ENCODE results near the gene GDPD5. TPM values are rescaled to one million over a fixed set of nuclear protein-coding genes. Genes with fewer than 3 reads are reported as not detected.

Gene GDPD5
- total and polyA plus RNA-seq, 2 donors (not counting 3 experiments of a cell fraction or from before 2014, with no cell fraction given), result 60.2 to 79.2 TPM

DNA sequence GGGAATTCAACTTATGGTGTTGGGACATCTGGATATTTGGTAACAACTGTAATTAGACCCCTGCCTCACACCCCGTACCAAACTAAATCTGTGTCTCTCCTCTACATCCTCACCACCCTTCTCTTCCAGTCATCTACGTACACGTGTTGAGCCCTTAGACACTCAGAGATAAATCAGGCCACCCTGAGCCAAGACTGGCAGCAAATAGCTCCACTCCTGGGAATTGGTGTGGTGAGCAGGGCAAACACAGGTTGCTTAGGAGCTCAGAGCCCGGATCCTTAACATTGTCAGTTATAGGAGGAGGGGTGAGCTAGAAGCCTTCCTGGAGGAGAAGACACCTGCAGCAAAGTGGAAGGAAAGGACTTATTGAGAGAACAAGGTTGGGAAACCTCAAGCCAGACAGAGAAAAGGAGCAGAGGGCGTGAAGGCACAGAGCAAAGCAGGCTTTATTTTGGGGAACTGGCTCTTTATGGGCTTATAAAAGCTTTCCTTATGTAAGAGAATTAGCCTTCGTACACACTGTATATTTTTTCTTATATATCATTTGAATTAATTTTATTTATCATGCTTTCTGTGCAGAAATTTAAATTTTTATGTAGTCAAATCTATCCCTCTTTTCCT is 55.8 kb downstream of the GDPD5 start:
- intact Hi-C loops (cut with micrococcal nuclease) (loop anchor here (2.0 to 5.0 kb wide), 2 partner anchors 21 to 357 kb away; no protein-coding TSS in a partner anchor), dilution Hi-C loops (cut with MboI; ENCODE audit: extremely low pct_ligation_motif_present, low sequenced_read_pairs) (no loop called here)
- no peaks in the 10 kb centered on the region for H3K27me3 ChIP-seq (ENCODE audit: control insufficient read depth in 2 of 2, insufficient read depth in 2 of 2, low read length in 2 of 2)
- peaks cover 0 to 7% of the 10 kb centered on the region in 2 experiments for H3K36me3 ChIP-seq (ENCODE audit: control insufficient read depth in 2 of 2, extremely low read depth in 1 of 2, insufficient read depth in 2 of 2, low read length in 2 of 2)
- FAIRE-seq (no peak), DNase-seq (ENCODE audit: low read depth, low spot score) (no peak)
- H3K79me2 ChIP-seq (ENCODE audit: control insufficient read depth, insufficient read depth, low read length), result no peaks in the 10 kb centered on the region
- no peak overlapping the region for H3K4me2 ChIP-seq (ENCODE audit: insufficient read depth, low read length)
- H3K9me1 ChIP-seq (replicated peaks; ENCODE audit: control insufficient read depth, extremely low read depth, insufficient read depth, low read length), result no peaks in the 10 kb centered on the region
- H4K20me1 ChIP-seq (replicated peaks; ENCODE audit: control insufficient read depth, extremely low read depth, insufficient read depth, low read length), result no peaks in the 10 kb centered on the region
- H3K27ac ChIP-seq (ENCODE audit: insufficient read depth, low read depth, low read length), result no peak overlapping the region
- no peak overlapping the region for H3K9ac ChIP-seq (replicated peaks; ENCODE audit: extremely low read depth, insufficient read depth, low read length)
- no peak overlapping the region for H3K4me3 ChIP-seq (replicated peaks in 1 of 3; ENCODE audit: insufficient read depth in 1 of 3, low read depth in 1 of 3, low read length in 3 of 3)
- ChIA-PET CTCF (interaction anchor here (1.3 to 2.3 kb wide), 3 partner anchors 50 to 61 kb away, joined by 4 to 12 read pairs (median 7); no protein-coding TSS in a partner anchor), POLR2A (no interaction called here)
- H2AFZ ChIP-seq (ENCODE audit: low read depth, low read length), result no peak overlapping the region
- H3K9me3 ChIP-seq (replicated peaks; ENCODE audit: control insufficient read depth, insufficient read depth, low read length), result no peaks in the 10 kb centered on the region
- no TSS peak for BruUV-seq (replicated peaks)
- TF ChIP-seq MAX (IDR thresholded peaks at IDR 0.05; ENCODE audit: insufficient read depth, insufficient read length) (no peak), FOS (IDR thresholded peaks at IDR 0.05; ENCODE audit: borderline replicate concordance, insufficient read depth, low read length) (no peak), MYC (IDR thresholded peaks at IDR 0.05; ENCODE audit: low read depth, low read length) (no peak), GATA2 (IDR thresholded peaks at IDR 0.05; ENCODE audit: insufficient read depth, insufficient read length, low read depth, low read length) (no peak), POLR2AphosphoS5 (IDR thresholded peaks at IDR 0.05; ENCODE audit: insufficient read depth, low read depth, low read length) (no peak), JUN (IDR thresholded peaks at IDR 0.05; ENCODE audit: borderline replicate concordance, insufficient read depth, insufficient read length, low read depth) (no peak), POLR2A (IDR thresholded peaks at IDR 0.05; ENCODE audit: low read depth, low read length) (no peak)
- TF ChIP-seq, protein P1, sequence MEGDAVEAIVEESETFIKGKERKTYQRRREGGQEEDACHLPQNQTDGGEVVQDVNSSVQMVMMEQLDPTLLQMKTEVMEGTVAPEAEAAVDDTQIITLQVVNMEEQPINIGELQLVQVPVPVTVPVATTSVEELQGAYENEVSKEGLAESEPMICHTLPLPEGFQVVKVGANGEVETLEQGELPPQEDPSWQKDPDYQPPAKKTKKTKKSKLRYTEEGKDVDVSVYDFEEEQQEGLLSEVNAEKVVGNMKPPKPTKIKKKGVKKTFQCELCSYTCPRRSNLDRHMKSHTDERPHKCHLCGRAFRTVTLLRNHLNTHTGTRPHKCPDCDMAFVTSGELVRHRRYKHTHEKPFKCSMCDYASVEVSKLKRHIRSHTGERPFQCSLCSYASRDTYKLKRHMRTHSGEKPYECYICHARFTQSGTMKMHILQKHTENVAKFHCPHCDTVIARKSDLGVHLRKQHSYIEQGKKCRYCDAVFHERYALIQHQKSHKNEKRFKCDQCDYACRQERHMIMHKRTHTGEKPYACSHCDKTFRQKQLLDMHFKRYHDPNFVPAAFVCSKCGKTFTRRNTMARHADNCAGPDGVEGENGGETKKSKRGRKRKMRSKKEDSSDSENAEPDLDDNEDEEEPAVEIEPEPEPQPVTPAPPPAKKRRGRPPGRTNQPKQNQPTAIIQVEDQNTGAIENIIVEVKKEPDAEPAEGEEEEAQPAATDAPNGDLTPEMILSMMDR (IDR thresholded peaks at IDR 0.05; ENCODE audit: extremely low read depth in 1 of 2, insufficient read depth in 1 of 2, low read depth in 1 of 2, low read length in 2 of 2), result no peak
- peaks cover 59% of the 10 kb centered on the region for H3K4me1 ChIP-seq (ENCODE audit: control insufficient read depth, extremely low read depth, insufficient read depth, low read length)

All from endothelial cell of umbilical vein (primary cell).